HL-60 (cell line): ENCODE measurements around the gene SUOX.
A peak's percentile ranks its signal among the peaks of the same experiment; 100 is the strongest.
"Not testable (repeated sequence)": the region's sequence is repeated elsewhere in the genome, so short reads cannot be mapped to it uniquely, and the experiment has no call there.

Source experiments
- DNase-seq, 2 experiments: peaks; one replicate each; pipeline ENCODE4 v3.0.0-alpha.2; 2010 to 2020; ENCODE audit warnings: low read depth in 1 of 2, low spot score in 1 of 2
- H3K27ac ChIP-seq: fragments of 250-450 bp; sonication (Bioruptor Pico); replicated peaks from 2 replicates; pipeline ENCODE4 v1.5.1; 2020; ENCODE audit warnings: mild to moderate bottlenecking, moderate library complexity
- H3K27me3 ChIP-seq: fragments of 250-450 bp; sonication (Bioruptor Pico); 2 replicates; pipeline ENCODE4 v1.5.1; 2021; ENCODE audit warnings: mild to moderate bottlenecking, moderate library complexity; ENCODE audit not compliant: insufficient read depth, poor library complexity, severe bottlenecking
- H3K4me3 ChIP-seq: replicated peaks from 2 replicates; pipeline ENCODE4 v1.5.1; 2011; ENCODE audit warnings: mild to moderate bottlenecking, control low read depth, low read length; ENCODE audit not compliant: insufficient read depth
- CTCF ChIP-seq: IDR thresholded peaks from one replicate; pipeline ENCODE4 v1.5.1; 2011; ENCODE audit warnings: low read length, control low read depth, inconsistent platforms; ENCODE audit not compliant: insufficient read depth
- GABPA ChIP-seq: IDR thresholded peaks from 2 replicates; pipeline ENCODE4 v1.6.1; 2012; ENCODE audit warnings: low read depth
- POLR2AphosphoS5 ChIP-seq: IDR thresholded peaks from 2 replicates; pipeline ENCODE4 v1.6.1; 2012; ENCODE audit warnings: low read depth
- REST ChIP-seq: IDR thresholded peaks from 2 replicates; pipeline ENCODE4 v1.6.1; 2012; ENCODE audit warnings: low read depth; ENCODE audit not compliant: insufficient replicate concordance
- SPI1 ChIP-seq: IDR thresholded peaks from 2 replicates; pipeline ENCODE4 v1.6.1; 2012; ENCODE audit warnings: low read depth, mild to moderate bottlenecking, borderline replicate concordance

SUOX gene

DNA sequence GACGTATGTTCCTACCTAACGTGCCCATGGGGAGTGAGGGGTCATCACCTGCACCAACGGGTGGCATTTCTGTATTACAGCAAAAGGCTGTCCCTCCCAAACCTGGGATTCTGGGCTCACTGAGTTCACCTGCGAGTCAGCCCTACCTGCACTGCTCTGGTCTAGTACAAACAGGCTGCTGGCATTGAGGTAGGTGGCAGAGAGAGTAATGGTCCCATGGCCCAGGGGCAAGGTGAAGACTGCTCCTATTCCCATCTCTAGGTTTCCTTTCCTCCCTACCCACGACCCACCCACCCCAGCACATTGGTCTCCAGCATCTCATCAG, 421 bp downstream of the SUOX start:
- no peak for DNase-seq
- TF ChIP-seq GABPA (no peak), POLR2AphosphoS5 (no peak), REST (no peak), SPI1 (no peak), CTCF (no peak)
- Histone ChIP-seq H3K27ac (peak overlapping the region; percentile 48), H3K27me3 (no peaks in the 10 kb centered on the region), H3K4me3 (peak overlapping the region; percentile 74)

DNA sequence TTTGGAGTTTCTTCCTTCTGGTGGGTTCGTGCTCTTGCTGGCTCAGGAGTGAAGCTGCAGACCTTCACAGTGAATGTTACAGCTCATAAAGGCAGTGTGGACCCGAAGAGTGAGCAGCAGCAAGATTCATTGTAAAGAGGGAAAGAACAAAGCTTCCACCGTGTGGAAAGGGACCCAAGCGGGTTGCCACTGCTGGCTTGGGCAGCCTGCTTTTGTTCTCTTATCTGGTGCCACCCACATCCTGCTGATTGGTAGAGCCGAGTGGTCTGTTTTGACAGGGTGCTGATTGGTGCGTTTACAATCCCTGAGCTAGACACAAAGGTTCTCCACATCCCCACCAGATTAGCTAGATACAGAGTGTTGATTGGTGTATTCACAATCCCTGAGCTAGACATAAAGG, 2.4 kb downstream of the SUOX start:
- H3K27me3 ChIP-seq, DNase-seq, H3K4me3 ChIP-seq, H3K27ac ChIP-seq: not testable (repeated sequence)

DNA sequence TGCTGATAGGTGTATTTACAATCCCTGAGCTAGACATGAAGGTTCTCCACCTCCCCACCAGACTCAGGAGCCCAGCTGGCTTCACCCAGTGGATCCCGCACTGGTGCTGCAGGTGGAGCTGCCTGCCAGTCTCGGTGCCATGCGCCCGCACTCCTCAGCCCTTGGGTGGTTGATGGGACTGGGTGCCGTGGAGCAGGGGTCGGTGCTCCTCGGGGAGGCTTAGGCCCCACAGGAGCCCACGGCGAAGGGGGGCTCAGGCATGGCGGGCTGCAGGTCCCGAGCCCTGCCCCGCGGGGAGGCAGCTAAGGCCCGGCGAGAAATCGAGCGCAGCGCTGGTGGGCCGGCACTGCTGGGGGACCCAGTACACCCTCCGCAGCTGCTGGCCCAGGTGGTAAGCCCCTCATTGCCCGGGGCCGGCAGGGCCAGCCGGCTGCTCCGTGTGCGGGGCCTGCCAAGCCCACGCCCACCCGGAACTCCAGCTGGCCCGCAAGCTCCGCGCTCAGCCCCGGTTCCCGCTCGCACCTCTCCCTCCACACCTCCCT, 3.0 kb downstream of the SUOX start:
- not testable (repeated sequence) for H3K27ac ChIP-seq

DNA sequence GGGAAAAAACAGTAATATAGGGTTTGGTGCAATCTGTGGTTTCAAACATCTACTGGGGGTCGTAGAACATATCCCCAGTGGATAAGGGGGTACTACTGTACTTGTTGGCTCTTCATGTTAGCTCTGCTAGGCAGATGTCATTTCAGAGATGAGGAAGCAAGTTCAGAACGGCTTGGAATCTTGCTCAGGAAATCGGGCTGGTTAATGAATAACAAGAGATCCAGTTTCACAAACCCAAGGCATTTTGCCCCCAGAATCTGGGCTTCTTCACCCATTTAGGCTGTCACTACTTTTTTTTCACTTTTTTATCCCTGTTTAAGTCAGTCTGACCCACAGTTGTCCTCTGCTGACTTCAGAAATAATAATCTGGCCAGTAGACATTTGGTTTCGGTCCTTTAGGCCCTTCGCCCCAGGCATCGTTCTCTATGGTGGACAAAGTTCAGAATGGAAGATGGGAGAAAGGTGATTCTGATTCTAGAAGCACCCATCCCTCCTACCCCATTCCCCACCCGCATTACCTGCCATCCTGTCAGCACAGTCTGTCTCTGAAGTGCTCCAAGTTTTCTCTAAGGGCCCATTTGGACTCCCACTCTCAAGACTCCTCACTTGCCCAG, 4.5 kb downstream of the SUOX start:
- Histone ChIP-seq H3K27me3 (no peaks in the 10 kb centered on the region), H3K27ac (no peak overlapping the region), H3K4me3 (no peak overlapping the region)
- DNase-seq, result no peak
- TF ChIP-seq REST (no peak), CTCF (no peak), SPI1 (no peak), GABPA (no peak), POLR2AphosphoS5 (no peak)

More for the DNA sequence above, 3.0 kb downstream of the SUOX start:
- not testable (repeated sequence) for H3K4me3 ChIP-seq, H3K27me3 ChIP-seq, DNase-seq

DNA sequence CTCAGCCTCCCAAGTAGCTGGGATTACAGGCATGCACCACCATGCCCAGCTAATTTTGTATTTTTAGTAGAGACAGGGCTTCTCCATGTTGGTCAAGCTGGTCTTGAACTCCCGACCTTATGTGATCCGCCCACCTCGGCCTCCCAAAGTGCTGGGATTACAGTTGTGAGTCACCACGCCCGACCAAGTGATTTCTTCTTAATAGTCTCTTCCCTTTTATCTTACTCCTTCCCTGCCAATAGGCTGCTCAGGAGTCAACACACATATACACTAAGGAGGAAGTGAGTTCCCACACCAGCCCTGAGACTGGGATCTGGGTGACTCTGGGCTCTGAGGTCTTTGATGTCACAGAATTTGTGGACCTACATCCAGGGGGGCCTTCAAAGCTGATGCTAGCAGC, 6.3 kb downstream of the SUOX start:
- TF ChIP-seq SPI1, result peak; percentile 58; the same call in 1 of the 2 replicates
- not testable (repeated sequence) for H3K4me3 ChIP-seq, H3K27ac ChIP-seq, H3K27me3 ChIP-seq
- peak in 1 of 2 experiments; percentile 37 for DNase-seq
